ENCODE data around the gene DLG2.

DNA sequence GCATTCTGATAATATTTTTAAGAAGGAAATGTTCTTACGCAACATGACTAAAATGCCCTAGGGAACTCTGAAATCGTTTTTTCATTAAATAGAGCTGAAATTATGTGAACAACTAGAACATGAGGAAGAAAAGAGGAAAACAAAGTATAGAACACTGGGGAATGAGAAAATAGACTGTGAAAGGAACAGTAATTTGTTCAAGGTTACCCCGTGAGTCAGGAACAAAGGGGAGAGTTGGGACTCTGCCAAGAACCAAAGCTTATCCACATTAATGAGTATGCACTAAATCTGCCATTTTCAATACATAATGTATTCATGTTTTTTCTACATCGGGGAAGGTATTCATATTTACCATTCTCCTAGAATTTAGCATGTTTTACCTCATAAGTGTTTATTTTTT is 1379.2 kb downstream of the DLG2 start:
- TF ChIP-seq CTCF (IDR thresholded peaks at IDR 0.05): no peak
- no peak for TF ChIP-seq POLR2A (IDR thresholded peaks at IDR 0.05; ENCODE audit: low read depth)
